Kidney tubule cell (primary cell): ENCODE data around the gene PROSER2.

Experiments
- DNase-seq: peaks from one replicate; pipeline ENCODE4 v3.0.0-alpha.2; 2018; ENCODE audit warnings: low spot score

PROSER2 gene

GRCh38 chr10:11804336-11804735 lies 18.8 kb upstream of the PROSER2 start:
- DNase-seq = no peak

- DNase-seq = no peak
Observed at GRCh38 chr10:11805792-11806191, 17.4 kb upstream of the PROSER2 start.

- DNase-seq = no peak
Observed at GRCh38 chr10:11806706-11807105, 16.4 kb upstream of the PROSER2 start.

- DNase-seq = no peak
Observed at GRCh38 chr10:11808808-11809207, 14.3 kb upstream of the PROSER2 start.

- DNase-seq = peak; percentile 73
Observed at GRCh38 chr10:11810313-11810766, 12.8 kb upstream of the PROSER2 start.

GRCh38 chr10:11810973-11811372 lies 12.2 kb upstream of the PROSER2 start:
- DNase-seq = no peak

GRCh38 chr10:11813177-11813576 lies 10.0 kb upstream of the PROSER2 start:
- no peak for DNase-seq

GRCh38 chr10:11813855-11814567 lies 9.1 kb upstream of the PROSER2 start:
- DNase-seq = no peak

GRCh38 chr10:11819027-11819426 lies 4.1 kb upstream of the PROSER2 start:
- no peak for DNase-seq

- DNase-seq = peak; percentile 85
Observed at GRCh38 chr10:11822026-11822756, 965 bp upstream of the PROSER2 start.

- no peak for DNase-seq
Observed at GRCh38 chr10:11822809-11823121, 391 bp upstream of the PROSER2 start.

GRCh38 chr10:11823989-11824346 lies 812 bp downstream of the PROSER2 start:
- DNase-seq = no peak

GRCh38 chr10:11824376-11824775 lies 1.2 kb downstream of the PROSER2 start:
- DNase-seq = no peak

- peak; percentile 49 for DNase-seq
Observed at GRCh38 chr10:11824825-11825224, 1.7 kb downstream of the PROSER2 start.

- DNase-seq = no peak
Observed at GRCh38 chr10:11825796-11826414, 2.7 kb downstream of the PROSER2 start.

GRCh38 chr10:11827006-11827405 lies 3.9 kb downstream of the PROSER2 start:
- DNase-seq = no peak

- DNase-seq = no peak
Observed at GRCh38 chr10:11827414-11827813, 4.3 kb downstream of the PROSER2 start.

GRCh38 chr10:11828682-11829284 lies 5.6 kb downstream of the PROSER2 start:
- no peak for DNase-seq

- DNase-seq = peak; percentile 55
Observed at GRCh38 chr10:11830836-11831519, 7.8 kb downstream of the PROSER2 start.

GRCh38 chr10:11831520-11831951 lies 8.4 kb downstream of the PROSER2 start:
- no peak for DNase-seq

- DNase-seq = peak; percentile 67
Observed at GRCh38 chr10:11832042-11832441, 8.9 kb downstream of the PROSER2 start.

- no peak for DNase-seq
Observed at GRCh38 chr10:11835061-11835460, 11.9 kb downstream of the PROSER2 start.
